GM12892 (cell line): ENCODE results near the gene RASA1.

Experiments used
- POLR2A ChIP-seq: IDR thresholded peaks from 2 replicates; pipeline ENCODE4 v1.6.1; 2011; ENCODE audit warnings: low read depth, low read length, control low read depth
- POLR2AphosphoS5 ChIP-seq: IDR thresholded peaks from 2 replicates; pipeline ENCODE4 v1.6.1; 2011; ENCODE audit warnings: low read depth, low read length, control low read depth
- TAF1 ChIP-seq: IDR thresholded peaks from 2 replicates; pipeline ENCODE4 v1.6.1; 2011; ENCODE audit warnings: low read depth, mild to moderate bottlenecking, control low read depth, low read length, borderline replicate concordance

- TF ChIP-seq POLR2AphosphoS5 (no peak), POLR2A (no peak), TAF1 (no peak)
Measured at GRCh38 chr5:87430863-87431457, 163.3 kb downstream of the RASA1 start.
